ENCODE data around the gene BECN2.
"Not testable (repeated sequence)": the region's sequence is repeated elsewhere in the genome, so short reads cannot be mapped to it uniquely, and the experiment has no call there.

BECN2 gene

DNA sequence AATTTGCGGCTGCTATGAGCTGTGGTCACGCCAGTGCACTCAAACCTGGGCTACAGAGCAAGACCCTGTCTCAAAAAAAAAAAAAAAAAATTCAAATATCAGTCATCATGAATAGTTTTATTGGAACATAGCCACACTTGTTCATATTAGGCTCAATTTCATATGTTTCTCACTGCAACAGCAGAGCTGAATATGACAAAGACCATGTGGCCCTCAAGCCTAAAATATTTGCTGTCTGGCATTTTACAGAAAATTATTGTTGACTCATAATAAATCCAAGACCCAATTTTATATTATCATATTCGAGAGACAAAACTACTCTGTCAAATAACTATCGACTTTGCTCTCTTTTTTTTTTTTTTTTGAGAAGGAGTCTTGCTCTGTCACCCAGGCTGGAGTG is 11.0 kb downstream of the BECN2 start:
- H3K4me3 ChIP-seq (ENCODE audit: control insufficient read depth, low read depth, low read length): no peak overlapping the region

DNA sequence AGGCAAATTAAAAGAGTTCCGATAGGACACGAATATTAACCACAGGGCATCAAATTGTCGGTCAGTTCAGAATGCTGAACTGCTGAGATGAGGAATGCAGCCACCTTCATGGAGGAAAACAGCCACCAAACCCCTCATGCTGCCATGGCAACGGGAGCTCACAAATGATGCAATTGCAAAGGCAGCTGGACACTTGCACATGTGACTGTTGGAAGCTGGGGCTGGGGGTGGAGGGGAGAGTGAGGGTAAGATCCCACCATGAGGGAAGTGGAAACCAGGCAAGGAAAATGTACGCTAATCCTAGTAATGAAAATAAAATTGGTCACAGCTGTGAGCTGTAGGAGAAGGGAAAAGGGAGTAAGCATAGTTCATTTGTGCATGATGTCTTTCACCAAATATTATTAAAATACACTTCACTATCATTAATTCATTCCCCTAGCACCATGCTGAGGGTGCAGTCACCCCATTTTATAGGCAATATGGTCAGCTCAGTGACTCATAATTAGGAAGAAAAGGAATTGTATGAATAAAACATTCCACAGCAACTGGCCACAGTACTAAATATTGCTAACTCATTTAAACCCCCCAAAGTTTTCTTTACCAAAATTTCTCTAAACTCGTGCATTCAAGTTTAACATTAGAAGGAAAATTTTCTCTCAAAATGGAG is 15.3 kb downstream of the BECN2 start:
- H3K4me3 ChIP-seq (ENCODE audit: control insufficient read depth, low read depth, low read length): no peak overlapping the region
- no peak for DNase-seq (ENCODE audit: low read depth)
- TF ChIP-seq, protein P1, sequence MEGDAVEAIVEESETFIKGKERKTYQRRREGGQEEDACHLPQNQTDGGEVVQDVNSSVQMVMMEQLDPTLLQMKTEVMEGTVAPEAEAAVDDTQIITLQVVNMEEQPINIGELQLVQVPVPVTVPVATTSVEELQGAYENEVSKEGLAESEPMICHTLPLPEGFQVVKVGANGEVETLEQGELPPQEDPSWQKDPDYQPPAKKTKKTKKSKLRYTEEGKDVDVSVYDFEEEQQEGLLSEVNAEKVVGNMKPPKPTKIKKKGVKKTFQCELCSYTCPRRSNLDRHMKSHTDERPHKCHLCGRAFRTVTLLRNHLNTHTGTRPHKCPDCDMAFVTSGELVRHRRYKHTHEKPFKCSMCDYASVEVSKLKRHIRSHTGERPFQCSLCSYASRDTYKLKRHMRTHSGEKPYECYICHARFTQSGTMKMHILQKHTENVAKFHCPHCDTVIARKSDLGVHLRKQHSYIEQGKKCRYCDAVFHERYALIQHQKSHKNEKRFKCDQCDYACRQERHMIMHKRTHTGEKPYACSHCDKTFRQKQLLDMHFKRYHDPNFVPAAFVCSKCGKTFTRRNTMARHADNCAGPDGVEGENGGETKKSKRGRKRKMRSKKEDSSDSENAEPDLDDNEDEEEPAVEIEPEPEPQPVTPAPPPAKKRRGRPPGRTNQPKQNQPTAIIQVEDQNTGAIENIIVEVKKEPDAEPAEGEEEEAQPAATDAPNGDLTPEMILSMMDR (IDR thresholded peaks at IDR 0.05; ENCODE audit: control insufficient read depth, insufficient read depth, low read depth, low read length, missing control alignments): no peak

More for the DNA sequence above, 11.0 kb downstream of the BECN2 start:
- DNase-seq (ENCODE audit: low read depth): no peak
- TF ChIP-seq, protein P1 (IDR thresholded peaks at IDR 0.05; ENCODE audit: control insufficient read depth, insufficient read depth, low read depth, low read length, missing control alignments): no peak

DNA sequence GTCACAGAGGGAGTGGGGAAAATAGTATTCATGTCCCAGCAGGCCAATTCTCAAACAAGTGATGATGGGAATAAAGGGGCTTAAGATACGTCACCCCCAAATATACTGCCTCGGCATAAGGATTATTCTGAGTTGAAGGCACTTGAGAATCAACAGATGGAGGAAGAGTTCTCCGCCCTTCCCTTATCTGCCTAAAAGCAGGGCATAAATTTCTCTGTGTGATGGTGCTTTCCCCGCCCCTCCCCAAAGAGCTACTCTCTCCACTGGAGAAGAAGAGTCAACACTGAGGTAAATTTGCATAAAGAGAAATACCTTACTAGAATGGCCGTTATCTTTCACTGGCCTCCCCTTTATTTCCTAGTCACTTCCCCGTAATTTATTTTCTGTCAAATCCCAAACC is 18.7 kb downstream of the BECN2 start:
- TF ChIP-seq, protein P1 (IDR thresholded peaks at IDR 0.05; ENCODE audit: control insufficient read depth, insufficient read depth, low read depth, low read length, missing control alignments): no peak
- DNase-seq (ENCODE audit: low read depth): no peak
- H3K4me3 ChIP-seq (ENCODE audit: control insufficient read depth, low read depth, low read length): no peak overlapping the region

DNA sequence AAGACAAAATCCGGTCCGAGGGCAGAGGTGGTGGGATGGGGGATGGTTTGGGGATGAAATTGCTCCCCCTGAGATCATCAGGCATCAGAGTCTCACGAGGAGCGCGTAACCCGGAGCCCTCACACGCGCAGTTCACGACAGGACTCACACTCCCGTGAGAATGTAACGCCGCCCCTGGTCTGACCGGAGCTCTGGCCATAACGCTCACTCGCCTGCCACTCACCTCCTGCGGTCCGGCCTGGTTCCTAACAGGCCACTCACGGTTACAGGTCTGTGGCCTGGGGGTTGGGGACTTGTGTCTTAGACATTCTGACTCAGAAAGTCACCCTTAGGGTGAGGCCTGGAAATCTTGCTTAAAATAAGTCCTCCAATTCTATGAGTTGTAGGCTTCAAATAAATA is 21.5 kb downstream of the BECN2 start:
- DNase-seq (ENCODE audit: low read depth): no peak
- H3K4me3 ChIP-seq (ENCODE audit: control insufficient read depth, low read depth, low read length): no peak overlapping the region
- TF ChIP-seq, protein P1 (IDR thresholded peaks at IDR 0.05; ENCODE audit: control insufficient read depth, insufficient read depth, low read depth, low read length, missing control alignments): no peak

- TF ChIP-seq, protein P1 (IDR thresholded peaks at IDR 0.05; ENCODE audit: control insufficient read depth, insufficient read depth, low read depth, low read length, missing control alignments): no peak
- no peak for DNase-seq (ENCODE audit: low read depth)
- H3K4me3 ChIP-seq (ENCODE audit: control insufficient read depth, low read depth, low read length): no peak overlapping the region
These were observed 22.4 kb downstream of the BECN2 start for GRCh38 chr1:241979926-241980325.

DNA sequence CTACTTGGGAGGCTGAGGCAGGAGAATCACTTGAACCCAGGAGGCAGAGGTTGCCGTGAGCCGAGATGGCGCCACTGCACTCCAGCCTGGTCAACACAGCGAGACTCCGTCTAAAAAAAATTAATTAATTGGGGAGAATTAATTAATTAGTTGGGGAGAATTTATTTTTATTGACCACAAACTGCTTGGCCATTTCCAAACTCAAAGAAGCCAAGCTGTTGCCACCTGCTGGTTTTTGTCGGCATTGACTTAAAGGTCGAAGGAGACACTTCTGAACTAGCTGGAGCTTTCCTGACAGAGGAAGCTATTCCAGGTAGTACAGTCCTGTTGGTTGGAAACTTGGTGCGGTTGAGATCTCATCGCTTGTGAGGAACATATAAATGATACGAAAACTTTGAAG is 28.2 kb downstream of the BECN2 start:
- TF ChIP-seq, protein P1 (IDR thresholded peaks at IDR 0.05; ENCODE audit: control insufficient read depth, insufficient read depth, low read depth, low read length, missing control alignments): peak; percentile 68
- DNase-seq (ENCODE audit: low read depth): no peak
- H3K4me3 ChIP-seq (ENCODE audit: control insufficient read depth, low read depth, low read length): no peak overlapping the region

DNA sequence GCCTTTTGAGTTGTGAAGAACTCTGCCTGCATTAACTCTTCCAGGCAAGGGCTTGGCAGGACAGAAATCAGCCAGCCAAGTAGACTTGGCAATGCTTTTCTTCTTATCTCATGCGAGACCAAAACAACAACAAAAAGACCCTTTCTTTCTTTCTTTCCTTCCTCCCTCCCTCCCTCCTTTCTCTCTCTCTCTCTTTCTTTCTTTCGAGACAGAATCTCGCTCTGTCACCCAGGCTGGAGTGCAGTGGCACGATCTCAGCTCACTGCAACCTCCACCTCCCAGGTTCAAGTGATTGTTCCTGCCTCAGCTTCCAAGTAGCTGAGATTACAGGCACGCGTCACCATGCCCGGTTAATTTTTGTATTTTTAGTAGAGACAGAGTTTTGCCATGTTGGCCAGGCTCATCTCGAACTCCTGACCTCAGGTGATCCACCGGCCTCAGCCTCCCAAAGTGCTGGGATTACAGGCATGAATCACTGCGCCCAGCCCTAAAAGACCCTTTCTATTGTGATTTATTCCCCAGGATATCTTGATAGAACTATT is 30.9 kb downstream of the BECN2 start:
- DNase-seq (ENCODE audit: low read depth): not testable (repeated sequence)

More for the DNA sequence above, 30.9 kb downstream of the BECN2 start:
- H3K4me3 ChIP-seq (ENCODE audit: control insufficient read depth, low read depth, low read length): not testable (repeated sequence)

All from AG09309 (cell line).